GM19240 (cell line): ENCODE data around the gene STYK1.
A peak's percentile ranks its signal among the peaks of the same experiment; 100 is the strongest.

ENCODE experiments used
- DNase-seq: peaks from one replicate; pipeline ENCODE4 v3.0.0; 2011; ENCODE audit warnings: low spot score; ENCODE audit not compliant: insufficient read length

Gene STYK1

GRCh38 chr12:10673659-10674384, at the start of gene STYK1:
Gene STYK1, minus strand, starts transcription at chr12:10674052. Its CDS starts 39,434 bp downstream, at chr12:10634618.
- peak; percentile 38 for DNase-seq

- peak; percentile 47 for DNase-seq
These were observed 49.3 kb upstream of the STYK1 start, which contains the start of gene YBX3 for GRCh38 chr12:10722905-10723746. Gene YBX3, minus strand, starts transcription at chr12:10723323. Its CDS starts 212 bp downstream, at chr12:10723111.

GRCh38 chr12:10722502-10722904, 48.7 kb upstream of the STYK1 start:
- DNase-seq, result peak; percentile 25

- no peak for DNase-seq
These were observed 48.0 kb upstream of the STYK1 start for GRCh38 chr12:10721651-10722501.

GRCh38 chr12:10720974-10721650, 47.3 kb upstream of the STYK1 start:
- no peak for DNase-seq

- DNase-seq, result no peak
These were observed 45.6 kb upstream of the STYK1 start for GRCh38 chr12:10719482-10719881.

GRCh38 chr12:10718279-10718821, 44.5 kb upstream of the STYK1 start:
- DNase-seq, result no peak

- DNase-seq, result no peak
These were observed 43.6 kb upstream of the STYK1 start for GRCh38 chr12:10717410-10717809.

GRCh38 chr12:10716704-10717315, 43.0 kb upstream of the STYK1 start:
- no peak for DNase-seq

GRCh38 chr12:10716277-10716676, 42.4 kb upstream of the STYK1 start:
- DNase-seq, result no peak

GRCh38 chr12:10715491-10715890, 41.6 kb upstream of the STYK1 start:
- DNase-seq, result no peak

- DNase-seq, result no peak
These were observed 36.0 kb upstream of the STYK1 start for GRCh38 chr12:10709808-10710207.

- DNase-seq, result no peak
These were observed 35.0 kb upstream of the STYK1 start for GRCh38 chr12:10708862-10709261.

- DNase-seq, result no peak
These were observed 31.8 kb upstream of the STYK1 start for GRCh38 chr12:10705655-10706054.

- no peak for DNase-seq
These were observed 28.0 kb upstream of the STYK1 start for GRCh38 chr12:10701843-10702242.

- DNase-seq, result no peak
These were observed 27.4 kb upstream of the STYK1 start for GRCh38 chr12:10701131-10701681.

- DNase-seq, result no peak
These were observed 26.7 kb upstream of the STYK1 start for GRCh38 chr12:10700581-10700980.

- DNase-seq, result no peak
These were observed 24.0 kb upstream of the STYK1 start for GRCh38 chr12:10697862-10698261.

- DNase-seq, result no peak
These were observed 23.3 kb upstream of the STYK1 start for GRCh38 chr12:10697156-10697555.

GRCh38 chr12:10690906-10691305, 17.1 kb upstream of the STYK1 start:
- no peak for DNase-seq
